HG02981 (cell line): ENCODE measurements around the gene ZNF493.

ENCODE experiments used
- ATAC-seq: cut with Tn5 transposase; IDR thresholded peaks from one replicate; pipeline ENCODE4 v1.9.1; 2021; ENCODE audit warnings: mild to moderate bottlenecking, moderate library complexity; ENCODE audit not compliant: unreplicated experiment

ZNF493 gene

DNA sequence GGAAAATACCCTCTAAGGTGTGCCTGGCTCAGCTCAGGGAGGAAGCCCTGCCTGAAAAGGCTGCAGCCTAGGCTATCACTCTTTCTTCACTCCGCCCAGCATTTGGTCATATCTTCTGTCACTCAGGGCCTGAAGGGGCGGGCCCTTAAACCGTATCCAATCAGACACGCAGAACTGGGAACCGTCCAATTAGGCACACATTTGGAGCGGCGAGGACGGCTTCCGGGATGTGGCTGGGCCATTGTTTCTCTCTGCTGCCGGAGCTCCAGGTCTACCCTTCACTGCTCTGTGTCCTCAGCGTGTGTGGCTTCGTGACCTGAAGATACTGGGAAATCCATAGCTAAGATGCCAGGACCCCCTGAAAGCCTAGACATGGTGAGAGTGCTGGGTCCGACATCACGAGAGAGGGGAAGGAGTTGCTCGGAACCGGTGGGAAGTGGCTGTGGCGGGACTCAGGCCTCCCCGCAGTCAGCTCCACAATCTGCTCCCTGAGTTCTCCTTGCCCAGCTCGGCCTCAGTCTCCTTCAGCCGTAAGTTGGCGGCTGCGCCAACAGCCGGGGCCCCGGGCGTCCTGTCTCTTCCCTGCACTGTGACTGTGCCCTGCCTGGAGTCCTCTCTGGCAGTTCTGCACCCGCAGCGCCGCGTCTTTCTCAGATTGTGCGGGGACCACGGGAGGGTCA, at the start of gene ZNF493:
Gene ZNF493 (plus strand): TSS at position 241 of the 680 bp plus-strand sequence. CDS start 105 bp downstream, at position 346.
- ATAC-seq = peak; percentile 100

DNA sequence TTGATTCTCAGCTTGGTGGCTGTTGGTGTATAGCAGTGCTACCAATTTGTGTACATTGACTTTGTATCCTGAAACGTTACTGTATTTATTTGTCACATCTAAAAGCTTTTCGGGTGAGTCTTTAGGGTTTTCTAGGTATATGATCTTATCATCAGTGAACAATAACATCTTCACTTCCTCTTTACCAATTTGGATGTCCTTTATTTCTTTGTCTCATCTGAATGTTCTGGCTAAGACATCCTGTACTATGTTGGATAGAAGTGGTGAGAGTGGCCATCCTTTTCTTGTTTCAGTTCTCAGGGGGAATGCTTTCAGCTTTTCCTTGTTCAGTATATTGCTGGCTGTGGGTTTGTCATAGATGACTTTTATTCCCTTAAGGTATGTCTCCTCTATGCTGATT, 44.1 kb upstream of the ZNF493 start:
- ATAC-seq = no peak

DNA sequence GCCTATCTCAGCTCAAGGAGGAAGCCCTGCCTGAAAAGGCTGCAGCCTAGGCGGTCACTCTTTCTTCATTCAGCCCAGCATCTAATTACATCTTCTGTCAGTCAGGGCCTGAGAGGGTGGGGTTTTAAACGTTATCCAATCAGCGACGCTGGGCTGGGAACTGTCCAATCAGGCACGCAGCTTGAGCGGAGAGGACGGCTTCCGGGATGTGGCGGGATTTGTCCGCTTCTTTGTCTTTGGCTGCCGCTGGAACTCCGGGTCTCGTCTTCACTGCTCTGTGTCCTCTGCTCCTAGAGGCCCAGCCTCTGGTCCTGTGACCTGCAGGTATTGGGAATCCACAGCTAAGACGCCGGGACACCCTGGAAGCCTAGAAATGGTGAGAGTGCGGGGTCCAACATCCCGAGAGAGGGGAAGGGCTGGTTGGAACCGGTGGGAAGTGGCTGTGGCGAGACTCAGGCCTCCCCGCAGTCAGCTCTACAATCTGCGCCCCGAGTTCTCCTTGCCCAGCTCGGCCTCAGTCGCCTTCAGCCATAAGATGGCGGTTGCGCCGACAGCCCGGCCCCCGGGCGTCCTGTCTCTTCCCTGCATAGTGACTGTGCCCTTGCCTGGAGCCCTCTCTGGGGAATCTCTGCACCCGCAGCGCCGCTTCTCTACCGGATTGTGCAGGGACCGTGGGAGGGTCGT, 38.0 kb upstream of the ZNF493 start, which contains the start of gene ZNF738:
Gene ZNF738 (plus strand): TSS at position 233 of the 684 bp plus-strand sequence. CDS start 141 bp downstream, at position 374.
- ATAC-seq = peak; percentile 97

DNA sequence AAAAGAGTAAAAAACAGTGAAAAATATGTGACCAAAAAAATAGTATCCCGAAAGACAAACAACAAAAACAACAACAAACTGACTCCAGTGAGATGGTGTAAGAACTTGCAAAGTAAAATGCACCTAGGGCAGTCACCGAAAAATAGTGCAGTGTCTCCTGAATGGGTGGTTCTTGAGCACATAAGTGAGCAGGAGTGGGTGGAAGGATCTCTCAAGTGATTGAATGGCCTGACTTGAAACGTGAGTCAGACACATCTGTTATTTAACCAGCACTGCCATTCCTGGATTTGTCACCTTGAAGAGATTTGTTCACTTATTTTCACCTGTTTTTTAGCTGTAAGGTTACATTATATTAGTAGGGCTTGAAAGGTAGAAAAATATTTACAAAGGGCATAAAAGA, 34.6 kb upstream of the ZNF493 start:
- no peak for ATAC-seq

DNA sequence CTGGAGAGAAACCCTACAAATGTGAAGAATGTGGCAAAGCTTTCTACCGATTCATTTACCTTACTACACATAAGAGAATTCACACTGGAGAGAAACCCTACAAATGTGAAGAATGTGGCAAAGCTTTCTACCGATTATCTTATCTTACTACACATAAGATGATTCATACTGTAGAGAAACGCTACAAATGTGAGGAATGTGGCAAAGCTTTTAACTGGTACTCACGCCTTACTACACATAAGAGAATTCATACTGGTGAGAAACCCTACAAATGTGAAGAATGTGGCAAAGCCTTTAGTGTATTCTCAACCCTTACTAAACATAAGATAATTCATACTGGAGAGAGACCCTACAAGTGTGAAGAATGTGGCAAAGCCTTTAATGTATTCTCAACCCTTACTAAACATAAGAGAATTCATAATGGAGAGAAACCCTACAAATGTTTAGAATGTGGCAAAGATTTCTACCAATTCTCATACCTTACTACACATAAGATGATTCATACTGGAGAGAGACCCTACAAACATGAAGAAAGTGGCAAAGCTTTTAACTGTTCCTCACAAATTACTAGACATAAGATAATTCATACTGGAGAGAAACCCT, 12.9 kb upstream of the ZNF493 start:
- ATAC-seq = no peak

DNA sequence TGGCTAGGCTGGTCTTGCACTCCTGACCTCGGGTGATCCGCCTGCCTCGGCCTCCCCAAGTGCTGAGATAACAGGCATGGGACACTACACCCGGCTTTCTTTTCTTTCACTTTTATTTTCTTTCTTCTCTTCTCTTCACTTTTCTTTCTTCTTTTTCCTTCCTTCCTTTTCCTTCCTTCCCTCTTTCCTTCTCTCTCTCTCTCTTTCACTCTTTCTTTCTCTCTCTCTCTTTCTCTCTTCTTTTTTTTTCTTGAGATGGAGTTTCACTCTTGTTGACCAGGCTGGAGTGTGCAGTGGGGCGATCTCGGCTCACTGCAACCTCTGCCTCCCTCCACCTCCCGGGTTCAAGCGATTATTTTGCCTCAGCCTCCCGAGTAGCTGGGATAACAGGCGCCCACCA, 812 bp upstream of the ZNF493 start:
- ATAC-seq = no peak

DNA sequence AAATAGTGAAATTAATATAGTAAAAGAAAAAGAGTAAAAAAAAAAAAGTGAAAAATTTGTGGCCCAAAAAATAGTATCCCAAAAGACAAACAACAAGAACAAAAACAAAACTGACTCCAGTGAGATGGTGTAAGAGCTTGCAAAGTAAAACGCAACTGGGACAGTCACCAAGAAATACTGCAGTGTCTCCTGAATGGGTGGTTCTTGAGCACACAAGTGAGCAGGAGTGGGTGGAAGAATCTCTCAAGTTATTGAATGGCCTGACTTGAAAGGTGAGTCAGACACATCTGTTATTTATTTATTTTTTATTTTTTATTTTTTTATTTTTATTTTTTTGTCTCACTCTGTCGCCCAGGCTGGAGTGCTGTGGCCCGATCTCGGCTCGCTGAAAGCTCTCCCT, 1.9 kb downstream of the ZNF493 start:
- ATAC-seq = no peak

DNA sequence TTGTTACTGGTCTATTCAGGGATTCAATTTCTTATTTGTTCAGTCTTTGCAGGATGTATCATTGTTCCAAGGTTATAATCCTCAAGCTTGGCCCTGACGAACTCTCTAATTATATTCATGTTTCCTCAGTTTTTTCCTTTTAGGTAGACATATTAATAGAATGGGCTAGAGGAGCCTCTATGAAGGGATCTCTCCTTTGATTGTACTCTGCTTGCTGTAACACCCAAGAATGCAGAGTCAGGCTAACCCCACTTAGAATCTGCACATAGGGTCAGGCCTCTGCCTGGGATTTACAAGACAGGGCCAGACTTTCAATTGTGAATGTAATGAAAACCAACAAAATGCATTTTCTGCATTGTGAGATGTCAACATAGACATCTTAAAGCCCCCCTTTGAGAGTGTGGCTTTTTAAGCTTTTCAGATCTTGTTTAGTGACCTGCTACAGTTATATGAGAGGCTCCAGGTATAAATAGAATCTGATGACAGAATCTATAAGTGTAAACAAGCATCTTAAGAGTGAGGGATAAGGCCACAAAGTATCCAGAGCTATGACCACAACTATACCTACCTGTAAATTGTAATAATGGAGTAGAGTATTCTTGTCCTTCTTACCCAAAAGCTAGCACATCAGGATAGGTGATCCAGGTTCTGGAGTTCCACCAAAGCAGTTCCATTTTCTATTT, 5.5 kb downstream of the ZNF493 start:
- ATAC-seq = no peak

DNA sequence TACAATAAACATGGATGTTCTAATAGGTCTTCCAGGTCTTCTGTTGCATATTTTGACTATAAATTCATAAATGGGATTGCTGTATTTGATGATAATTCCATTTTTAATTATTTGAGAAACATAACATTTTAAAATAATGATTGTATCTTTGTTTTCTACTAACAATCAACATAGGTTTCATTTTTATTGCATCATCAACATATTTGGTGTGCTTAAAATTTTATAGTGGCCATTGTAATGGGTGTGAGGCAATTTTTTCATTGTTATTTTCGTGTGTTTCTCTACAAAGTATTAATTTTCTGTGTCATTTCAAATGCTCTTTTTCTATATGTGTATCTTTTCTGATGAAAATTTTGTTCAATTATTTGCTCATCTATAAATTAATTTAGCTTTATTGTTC, 13.2 kb downstream of the ZNF493 start:
- ATAC-seq = no peak

DNA sequence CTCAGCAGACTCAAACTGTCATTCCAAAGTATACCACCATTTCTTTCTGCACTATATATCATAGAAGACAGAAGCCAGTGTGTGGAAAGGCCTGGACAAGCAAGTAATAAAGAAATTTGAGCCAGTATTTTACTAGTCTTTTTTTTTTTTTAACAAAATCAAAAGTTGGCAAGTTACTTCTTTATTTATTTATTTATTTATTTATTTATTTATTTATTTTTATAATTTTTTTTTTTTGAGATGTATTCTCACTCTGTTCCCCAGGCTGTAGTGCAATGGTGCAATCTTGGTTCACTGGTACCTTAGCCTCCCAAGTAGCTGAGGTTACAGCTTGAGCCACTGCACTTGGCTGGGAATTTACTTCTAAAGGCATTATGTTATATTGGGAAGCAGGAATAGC, 25.3 kb downstream of the ZNF493 start:
- ATAC-seq = no peak

DNA sequence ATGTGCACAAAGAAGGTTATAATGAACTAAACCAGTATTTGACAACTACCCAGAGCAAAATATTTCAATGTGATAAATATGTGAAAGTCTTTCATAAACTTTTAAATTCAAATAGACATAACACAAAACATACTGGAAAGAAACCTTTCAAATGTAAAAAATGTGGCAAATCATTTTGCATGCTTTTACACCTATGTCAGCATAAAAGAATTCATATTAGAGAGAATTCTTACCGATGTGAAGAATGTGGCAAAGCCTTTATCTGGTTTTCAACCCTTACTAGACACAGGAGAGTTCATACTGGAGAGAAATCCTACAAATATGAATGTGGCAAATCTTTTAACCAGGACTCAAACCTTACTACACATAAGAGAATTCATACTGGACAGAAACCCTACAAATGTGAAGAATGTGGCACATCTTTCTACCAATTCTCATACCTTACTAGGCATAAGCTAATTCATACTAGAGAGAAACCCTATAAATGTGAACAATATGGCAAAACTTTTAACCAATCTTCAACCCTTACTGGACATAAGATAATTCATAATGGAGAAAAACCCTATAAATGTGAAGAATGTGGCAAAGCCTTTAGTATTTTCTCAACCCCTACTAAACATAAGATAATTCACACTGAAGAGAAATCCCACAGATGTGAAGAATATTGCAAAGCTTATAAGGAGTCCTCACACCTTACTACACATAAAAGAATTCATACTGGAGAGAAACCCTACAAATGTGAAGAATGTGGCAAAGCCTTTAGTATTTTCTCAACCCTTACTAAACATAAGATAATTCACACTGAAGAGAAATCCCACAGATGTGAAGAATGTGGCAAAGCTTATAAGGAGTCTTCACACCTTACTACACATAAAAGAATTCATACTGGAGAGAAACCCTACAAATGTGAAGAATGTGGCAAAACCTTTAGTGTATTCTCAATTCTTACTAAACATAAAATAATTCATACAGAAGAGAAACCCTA, 26.4 kb downstream of the ZNF493 start:
- ATAC-seq = no peak

DNA sequence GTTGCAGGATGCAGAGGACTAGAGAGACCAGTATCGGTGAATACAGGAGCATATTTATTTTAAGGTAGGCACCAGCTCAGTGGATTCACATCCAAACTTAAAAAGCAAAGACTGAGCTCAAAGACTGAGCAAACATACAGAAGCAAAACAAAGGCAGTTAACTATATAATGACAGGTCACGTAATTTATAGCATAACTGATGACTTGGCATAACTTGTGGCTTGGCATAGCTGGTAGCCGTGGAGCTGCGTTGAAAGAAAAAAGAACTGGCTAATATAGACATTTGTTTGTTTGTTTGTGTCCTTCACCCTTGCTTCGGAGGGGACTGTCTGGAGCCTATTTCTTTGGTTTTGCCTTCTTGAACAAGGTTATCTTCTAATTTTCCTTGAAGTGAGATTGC, 33.7 kb downstream of the ZNF493 start:
- ATAC-seq = no peak

DNA sequence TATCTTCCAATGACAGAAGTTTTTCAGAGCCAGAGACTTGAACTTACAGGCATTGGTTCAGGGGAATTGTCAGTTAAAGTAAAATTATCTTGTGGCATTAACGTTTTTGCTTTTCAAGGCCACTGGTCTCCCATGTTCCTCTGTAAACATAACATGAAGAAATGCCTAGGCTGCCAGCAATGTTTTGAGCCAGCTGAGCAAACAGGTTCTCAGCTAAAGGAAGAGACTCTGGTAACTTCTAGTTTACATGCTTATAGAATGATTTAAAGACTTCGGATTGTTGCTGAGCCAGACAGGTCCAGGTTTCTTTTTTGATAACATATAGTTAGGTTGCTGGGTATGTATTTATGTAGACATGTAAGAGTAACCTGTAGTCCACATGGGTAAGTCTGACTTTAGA, 35.7 kb downstream of the ZNF493 start:
- ATAC-seq = no peak

DNA sequence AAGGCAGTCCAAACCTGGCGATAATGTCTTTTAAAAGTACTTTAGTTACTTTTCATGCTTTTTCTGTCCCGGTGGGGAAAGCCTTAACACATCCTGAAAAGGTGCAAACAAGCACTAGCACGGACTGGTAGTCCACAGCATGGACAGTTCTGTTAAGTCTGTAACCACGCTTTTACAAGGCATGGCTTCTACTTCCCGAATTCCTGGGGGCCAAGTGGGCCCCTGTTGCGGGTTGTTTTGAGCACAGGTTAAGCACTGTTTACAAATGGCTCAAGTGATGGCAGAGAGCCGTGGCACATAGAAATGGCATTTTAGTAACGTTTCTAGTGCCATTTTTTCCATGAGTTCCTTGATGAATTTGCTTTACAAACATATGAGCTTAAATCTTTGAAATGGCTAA, 37.6 kb downstream of the ZNF493 start:
- no peak for ATAC-seq

DNA sequence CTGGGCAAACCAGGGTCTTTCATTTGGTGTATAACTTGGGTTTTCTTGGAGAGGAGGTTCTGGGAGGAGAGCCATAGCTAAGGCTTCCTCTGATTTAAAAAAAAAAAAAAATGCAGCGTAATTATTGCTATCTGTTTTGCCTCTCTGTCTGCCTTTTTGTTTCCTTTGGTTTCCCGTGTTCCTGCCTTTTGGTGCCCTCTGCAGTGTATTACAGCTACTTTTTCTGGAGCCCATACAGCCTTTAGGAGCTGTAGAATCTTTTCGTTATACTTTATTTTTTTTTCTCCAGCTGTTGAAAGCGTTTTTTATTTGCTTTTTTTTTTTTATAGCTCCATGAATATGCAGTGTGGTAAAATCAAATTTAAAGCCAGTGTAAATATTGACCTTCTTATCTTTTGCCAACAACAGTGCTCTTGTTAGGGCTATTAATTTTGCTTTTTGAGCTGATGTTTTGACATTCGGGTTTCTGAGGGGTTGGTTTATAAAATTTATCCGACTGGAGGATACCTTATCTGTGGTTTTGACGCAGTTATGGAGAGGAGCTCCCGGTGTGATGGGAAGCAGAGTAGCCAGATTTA, 38.1 kb downstream of the ZNF493 start:
- ATAC-seq = no peak

DNA sequence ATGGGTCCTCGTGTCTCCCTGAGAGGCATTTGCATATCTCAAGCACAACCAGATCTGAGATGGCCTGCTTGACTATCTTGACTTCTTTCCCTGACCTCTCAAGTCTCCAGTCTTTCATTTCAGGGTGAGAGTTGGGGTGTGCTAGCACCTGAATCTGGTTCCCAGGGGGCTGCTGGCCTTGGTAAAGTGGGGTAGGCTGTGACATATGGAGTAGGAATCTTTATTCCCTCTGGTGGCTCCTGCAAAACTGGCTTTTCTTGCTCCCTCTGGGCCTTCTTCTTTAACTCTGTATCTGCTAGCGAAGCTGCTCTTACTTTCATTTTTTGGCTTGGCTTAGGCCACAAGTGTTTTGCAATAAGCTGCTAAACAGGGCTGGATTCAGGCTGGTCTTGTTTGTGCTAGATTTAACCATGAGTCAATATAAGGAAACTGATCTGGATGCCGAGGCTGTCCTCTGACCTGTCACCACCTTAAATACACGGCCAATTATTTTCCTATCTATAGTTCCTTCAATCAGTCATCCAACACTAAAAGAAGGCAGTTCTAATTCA, 42.3 kb downstream of the ZNF493 start:
- ATAC-seq = no peak

DNA sequence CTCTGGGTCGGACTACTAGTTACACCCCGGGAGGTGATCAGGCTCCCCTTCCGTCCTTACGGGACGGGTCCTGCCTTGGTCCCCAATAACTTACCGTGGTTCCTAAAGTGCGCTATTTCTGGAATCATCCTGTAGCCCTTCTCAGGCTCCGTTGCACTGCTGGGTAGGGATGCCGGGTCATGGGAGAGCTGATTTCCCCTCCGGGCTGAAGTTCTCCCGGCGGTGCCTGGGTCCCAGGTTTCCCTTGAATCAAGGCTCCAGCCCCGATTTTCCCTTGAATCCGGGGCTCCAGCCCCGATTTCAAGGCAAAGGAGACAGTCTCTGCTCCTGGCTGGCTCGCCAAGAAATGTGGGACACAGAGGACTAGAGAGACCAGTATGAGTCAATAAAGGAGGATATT, 43.4 kb downstream of the ZNF493 start:
- ATAC-seq = no peak

DNA sequence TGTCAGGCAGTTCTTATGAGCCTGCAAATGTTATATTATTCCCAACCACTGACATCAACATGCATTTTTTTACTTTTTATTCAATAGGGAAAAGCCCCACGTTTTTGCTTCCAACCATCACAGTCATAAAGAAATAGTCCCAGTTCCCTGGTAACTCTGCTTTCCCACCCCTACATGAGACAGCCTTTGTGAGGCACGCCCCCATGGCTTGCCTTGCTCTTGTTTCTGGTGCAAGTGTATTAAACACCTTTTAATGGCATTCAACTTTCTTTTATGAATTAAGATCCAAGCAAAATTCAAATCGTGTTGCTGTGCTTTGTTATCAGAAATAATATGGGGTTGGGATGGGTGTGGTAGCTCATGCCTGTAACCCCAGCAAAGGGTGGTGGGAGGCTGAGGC, 54.3 kb downstream of the ZNF493 start:
- no peak for ATAC-seq

DNA sequence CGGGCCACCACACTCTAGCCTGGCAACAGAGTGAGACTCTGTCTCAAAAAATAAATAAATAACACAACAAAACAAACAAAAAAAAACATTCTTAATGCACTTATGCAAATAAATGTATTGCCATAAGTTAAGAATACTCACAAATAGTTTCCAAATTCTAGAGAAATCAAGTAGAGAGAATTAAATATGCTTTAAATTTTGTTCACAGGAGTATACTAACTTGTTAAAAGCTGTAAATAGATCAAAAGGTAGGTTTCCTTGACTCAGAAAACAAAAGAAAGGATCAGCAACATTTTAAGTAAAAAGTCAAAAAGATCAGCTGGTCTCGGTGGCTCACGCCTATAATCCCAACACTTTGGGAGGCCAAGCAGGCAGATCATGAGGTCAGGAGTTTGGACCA, 58.0 kb downstream of the ZNF493 start:
- ATAC-seq = no peak

DNA sequence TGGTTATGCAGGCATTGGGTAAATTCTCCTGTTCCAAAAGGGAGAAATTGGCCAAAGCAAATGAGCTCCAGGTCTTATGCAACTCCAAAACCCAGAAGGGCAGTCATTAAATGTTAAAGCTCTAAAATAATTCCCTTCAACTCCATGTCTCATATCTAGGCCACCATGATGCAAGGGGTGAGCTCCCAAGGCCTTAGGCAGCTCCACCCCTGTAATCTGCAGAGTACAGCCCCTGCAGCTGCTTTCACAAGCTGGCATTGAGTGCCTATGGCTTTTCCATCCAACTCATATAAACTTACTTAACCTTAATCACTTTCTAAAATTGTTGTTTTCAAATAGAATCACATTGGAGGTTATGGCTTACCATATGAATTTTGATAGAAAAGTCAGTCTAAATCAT, 63.8 kb downstream of the ZNF493 start:
- no peak for ATAC-seq
